WTC11 (cell line): ENCODE measurements around the gene SCN4B. TPM values are rescaled to one million over a fixed set of nuclear protein-coding genes. Genes with fewer than 3 reads are reported as not detected.

Source experiments
- ATAC-seq: fragments of 200-7000 bp; cut with Tn5 transposase; 2 replicates; pipeline ENCODE4 v1.10.0; 2021; ENCODE audit warnings: mild to moderate bottlenecking, moderate library complexity
- CTCF ChIA-PET: fragments of 300-600 bp; sonication (Branson Sonifier 250); formaldehyde crosslinking; loops from one replicate; lab custom pipeline; 2021; ENCODE audit warnings: antibody characterized with exemption; lab: Charles Lee
- POLR2A ChIA-PET: fragments of 350-600 bp; sonication (Branson Sonifier 250); formaldehyde crosslinking; loops from one replicate; lab custom pipeline; 2021; ENCODE audit warnings: antibody characterized with exemption; lab: Charles Lee
- DNase-seq: peaks from one replicate; pipeline ENCODE4 v3.0.0; 2021; ENCODE audit warnings: low spot score
- H3K27ac Mint-ChIP-seq: 2 replicates; pipeline ENCODE4 v1.8.0; 2021; ENCODE audit warnings: mixed read lengths
- H3K27me3 Mint-ChIP-seq: 2 replicates; pipeline ENCODE4 v1.8.0; 2021; ENCODE audit warnings: low read depth, mild to moderate bottlenecking, moderate library complexity, mixed read lengths
- H3K36me3 Mint-ChIP-seq: 2 replicates; pipeline ENCODE4 v1.8.0; 2021; ENCODE audit warnings: mixed read lengths
- H3K4me1 Mint-ChIP-seq: 2 replicates; pipeline ENCODE4 v1.8.0; 2022; ENCODE audit warnings: mixed read lengths
- H3K4me3 Mint-ChIP-seq: 2 replicates; pipeline ENCODE4 v1.8.0; 2021; ENCODE audit warnings: mild to moderate bottlenecking, moderate library complexity, mixed read lengths
- H3K9me3 Mint-ChIP-seq: 2 replicates; pipeline ENCODE4 v1.8.0; 2021; ENCODE audit warnings: mixed read lengths
- AR ChIP-seq: fragments of 250-450 bp; sonication (Bioruptor Pico); IDR thresholded peaks from 2 replicates; pipeline ENCODE4 v1.9.0; 2021; ENCODE audit warnings: mild to moderate bottlenecking
- CDX4 ChIP-seq: fragments of 250-450 bp; sonication (Bioruptor Pico); IDR thresholded peaks from 2 replicates; pipeline ENCODE4 v1.9.0; 2021; ENCODE audit warnings: moderate library complexity, mild to moderate bottlenecking, inconsistent platforms, borderline replicate concordance
- EMX1 ChIP-seq: fragments of 250-450 bp; sonication (Bioruptor Pico); IDR thresholded peaks from 2 replicates; pipeline ENCODE4 v1.8.0; 2021; ENCODE audit warnings: mild to moderate bottlenecking
- JUN ChIP-seq: sonication (generic); formaldehyde crosslinking; IDR thresholded peaks from 2 replicates; pipeline ENCODE4 v1.8.0; 2023; ENCODE audit warnings: mild to moderate bottlenecking, missing genetic modification reagents
- NR1H2 ChIP-seq: sonication (generic); formaldehyde crosslinking; IDR thresholded peaks from 2 replicates; pipeline ENCODE4 v1.9.0; 2021; ENCODE audit warnings: mild to moderate bottlenecking, moderate library complexity, missing genetic modification reagents
- SOX15 ChIP-seq: fragments of 250-450 bp; sonication (Bioruptor Pico); IDR thresholded peaks from 2 replicates; pipeline ENCODE4 v1.9.0; 2021; ENCODE audit warnings: mild to moderate bottlenecking
- TCF7 ChIP-seq: sonication (generic); formaldehyde crosslinking; IDR thresholded peaks from 2 replicates; pipeline ENCODE4 v1.8.0; 2022; ENCODE audit warnings: mild to moderate bottlenecking, low read depth, missing genetic modification reagents, moderate library complexity
- ZMAT4 ChIP-seq: fragments of 250-450 bp; sonication (Bioruptor Pico); IDR thresholded peaks from 2 replicates; pipeline ENCODE4 v1.9.0; 2021; ENCODE audit warnings: mild to moderate bottlenecking
- ZNF121 ChIP-seq: sonication (generic); formaldehyde crosslinking; IDR thresholded peaks from 2 replicates; pipeline ENCODE4 v1.8.0; 2023; ENCODE audit warnings: missing genetic modification reagents
- ZNF317 ChIP-seq: sonication (generic); formaldehyde crosslinking; IDR thresholded peaks from 2 replicates; pipeline ENCODE4 v1.8.1; 2023; ENCODE audit warnings: low read depth, mild to moderate bottlenecking, moderate library complexity, missing genetic modification reagents, borderline replicate concordance
- ZNF425 ChIP-seq: fragments of 250-450 bp; sonication (Bioruptor Pico); conservative IDR thresholded peaks from 2 replicates; pipeline ENCODE4 v1.9.0; 2021; ENCODE audit warnings: mild to moderate bottlenecking
- total RNA-seq: library from RNA; stranded (reverse); gene quantifications from 3 replicates; pipeline ENCODE4 v1.2.3, GENCODE V29; 2021
- TF ChIP-seq, protein P1 (sequence below): sonication (generic); formaldehyde crosslinking; IDR thresholded peaks from 2 replicates; pipeline ENCODE4 v1.8.1; 2022; ENCODE audit warnings: mild to moderate bottlenecking, moderate library complexity, missing genetic modification reagents
- TF ChIP-seq, protein P2 (sequence below): sonication (generic); formaldehyde crosslinking; conservative IDR thresholded peaks from 2 replicates; pipeline ENCODE4 v1.8.1; 2022; ENCODE audit warnings: mild to moderate bottlenecking, missing genetic modification reagents
- TF ChIP-seq, protein P3 (sequence below): sonication (generic); formaldehyde crosslinking; conservative IDR thresholded peaks from 2 replicates; pipeline ENCODE4 v1.8.1; 2023; ENCODE audit warnings: mild to moderate bottlenecking, low read depth, missing genetic modification reagents, moderate library complexity

The SCN4B gene
- total RNA-seq, 1 experiment from 2014 or later = 4.4 TPM

DNA sequence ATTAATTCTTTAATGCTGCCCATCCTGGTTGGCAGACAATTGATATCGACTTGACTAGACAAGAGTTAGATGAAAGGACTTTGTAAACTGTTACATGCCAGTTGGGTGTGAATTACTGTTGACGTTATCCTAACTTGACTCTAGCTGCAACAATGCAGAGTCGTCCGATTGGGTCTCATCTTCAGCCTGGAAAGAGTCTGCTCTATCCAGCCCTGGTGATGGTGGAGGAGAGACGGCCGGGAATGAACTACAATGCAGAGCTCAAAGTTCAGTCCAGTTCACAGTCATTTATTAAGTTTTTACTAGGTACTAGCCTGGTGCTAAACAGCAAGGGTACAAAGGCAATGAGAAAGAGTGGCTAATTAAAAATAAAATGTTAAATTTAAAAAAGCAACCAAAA lies 60.9 kb downstream of the SCN4B start:
- no peaks in the 10 kb centered on the region for H3K36me3 Mint-ChIP-seq
- no peak for ATAC-seq
- no peaks in the 10 kb centered on the region for H3K4me1 Mint-ChIP-seq
- TF ChIP-seq ZMAT4 (CRISPR knock-in tag) (no peak), CDX4 (CRISPR knock-in tag) (no peak), EMX1 (CRISPR knock-in tag) (no peak)
- ChIA-PET POLR2A (no interaction called here), CTCF (interaction anchor here (1.9 kb wide), 1 partner anchor 80 kb away, joined by 6 read pairs; no protein-coding TSS in a partner anchor)
- peaks cover 21% of the 10 kb centered on the region for H3K9me3 Mint-ChIP-seq
- DNase-seq = no peak
- H3K27ac Mint-ChIP-seq = no peak overlapping the region
- H3K4me3 Mint-ChIP-seq = no peak overlapping the region
- H3K27me3 Mint-ChIP-seq = no peaks in the 10 kb centered on the region; the same call in 1 of the 2 replicates

GRCh38 chr11:118090545-118091162 lies 62.0 kb downstream of the SCN4B start:
- Mint-ChIP-seq H3K27ac (no peak overlapping the region), H3K36me3 (no peaks in the 10 kb centered on the region), H3K4me1 (no peaks in the 10 kb centered on the region), H3K4me3 (no peak overlapping the region), H3K9me3 (peaks cover 21% of the 10 kb centered on the region), H3K27me3 (no peaks in the 10 kb centered on the region; the same call in 1 of the 2 replicates)
- CTCF ChIA-PET = interaction anchor here (0.9 to 1.9 kb wide), 5 partner anchors 11 to 273 kb away, joined by 3 to 6 read pairs (median 4); no protein-coding TSS in a partner anchor
- POLR2A ChIA-PET = interaction anchor here (0.6 kb wide), 1 partner anchor 295 kb away, joined by 3 read pairs; no protein-coding TSS in a partner anchor
- DNase-seq (no peak), ATAC-seq (no peak; the same call in 1 of the 2 replicates)
- no peak for TF ChIP-seq JUN (CRISPR knock-in tag)
- TF ChIP-seq, protein P1, sequence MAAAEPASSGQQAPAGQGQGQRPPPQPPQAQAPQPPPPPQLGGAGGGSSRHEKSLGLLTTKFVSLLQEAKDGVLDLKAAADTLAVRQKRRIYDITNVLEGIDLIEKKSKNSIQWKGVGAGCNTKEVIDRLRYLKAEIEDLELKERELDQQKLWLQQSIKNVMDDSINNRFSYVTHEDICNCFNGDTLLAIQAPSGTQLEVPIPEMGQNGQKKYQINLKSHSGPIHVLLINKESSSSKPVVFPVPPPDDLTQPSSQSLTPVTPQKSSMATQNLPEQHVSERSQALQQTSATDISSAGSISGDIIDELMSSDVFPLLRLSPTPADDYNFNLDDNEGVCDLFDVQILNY (CRISPR knock-in tag) = no peak
- TF ChIP-seq NR1H2 (CRISPR knock-in tag) = no peak
- TF ChIP-seq, protein P2, sequence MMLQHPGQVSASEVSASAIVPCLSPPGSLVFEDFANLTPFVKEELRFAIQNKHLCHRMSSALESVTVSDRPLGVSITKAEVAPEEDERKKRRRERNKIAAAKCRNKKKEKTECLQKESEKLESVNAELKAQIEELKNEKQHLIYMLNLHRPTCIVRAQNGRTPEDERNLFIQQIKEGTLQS (CRISPR knock-in tag) = no peak
- TF ChIP-seq ZNF121 = no peak
- TF ChIP-seq, protein P3, sequence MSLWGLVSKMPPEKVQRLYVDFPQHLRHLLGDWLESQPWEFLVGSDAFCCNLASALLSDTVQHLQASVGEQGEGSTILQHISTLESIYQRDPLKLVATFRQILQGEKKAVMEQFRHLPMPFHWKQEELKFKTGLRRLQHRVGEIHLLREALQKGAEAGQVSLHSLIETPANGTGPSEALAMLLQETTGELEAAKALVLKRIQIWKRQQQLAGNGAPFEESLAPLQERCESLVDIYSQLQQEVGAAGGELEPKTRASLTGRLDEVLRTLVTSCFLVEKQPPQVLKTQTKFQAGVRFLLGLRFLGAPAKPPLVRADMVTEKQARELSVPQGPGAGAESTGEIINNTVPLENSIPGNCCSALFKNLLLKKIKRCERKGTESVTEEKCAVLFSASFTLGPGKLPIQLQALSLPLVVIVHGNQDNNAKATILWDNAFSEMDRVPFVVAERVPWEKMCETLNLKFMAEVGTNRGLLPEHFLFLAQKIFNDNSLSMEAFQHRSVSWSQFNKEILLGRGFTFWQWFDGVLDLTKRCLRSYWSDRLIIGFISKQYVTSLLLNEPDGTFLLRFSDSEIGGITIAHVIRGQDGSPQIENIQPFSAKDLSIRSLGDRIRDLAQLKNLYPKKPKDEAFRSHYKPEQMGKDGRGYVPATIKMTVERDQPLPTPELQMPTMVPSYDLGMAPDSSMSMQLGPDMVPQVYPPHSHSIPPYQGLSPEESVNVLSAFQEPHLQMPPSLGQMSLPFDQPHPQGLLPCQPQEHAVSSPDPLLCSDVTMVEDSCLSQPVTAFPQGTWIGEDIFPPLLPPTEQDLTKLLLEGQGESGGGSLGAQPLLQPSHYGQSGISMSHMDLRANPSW (CRISPR knock-in tag) = no peak
- no peak for TF ChIP-seq AR (CRISPR knock-in tag)
- TF ChIP-seq SOX15 = no peak
- no peak for TF ChIP-seq ZNF425 (CRISPR knock-in tag)
- no peak for TF ChIP-seq TCF7 (CRISPR knock-in tag)
- no peak for TF ChIP-seq ZNF317 (CRISPR knock-in tag)
